NT2/D1 (cell line): ENCODE measurements around the gene KDM4F.

Experiments used
- DNase-seq: peaks from one replicate; pipeline ENCODE4 v3.0.0-alpha.2; 2011; ENCODE audit warnings: low read depth, low spot score
- H3K27me3 ChIP-seq: 2 replicates; pipeline ENCODE4 v1.6.0; 2011; ENCODE audit warnings: mild to moderate bottlenecking; ENCODE audit not compliant: insufficient read length, insufficient read depth
- H3K36me3 ChIP-seq: 2 replicates; pipeline ENCODE4 v1.6.1; 2011; ENCODE audit warnings: mild to moderate bottlenecking, low read length, mixed read lengths; ENCODE audit not compliant: insufficient read depth, insufficient read length
- H3K4me1 ChIP-seq: 2 replicates; pipeline ENCODE4 v1.5.1; 2011; ENCODE audit not compliant: insufficient read depth, insufficient read length
- H3K4me3 ChIP-seq: 2 replicates; pipeline ENCODE4 v1.5.1; 2011; ENCODE audit warnings: low read depth; ENCODE audit not compliant: insufficient read length
- H3K9ac ChIP-seq: 2 replicates; pipeline ENCODE4 v1.6.0; 2011; ENCODE audit warnings: low read depth; ENCODE audit not compliant: insufficient read length
- H3K9me3 ChIP-seq: 2 replicates; pipeline ENCODE4 v1.5.1; 2011; ENCODE audit warnings: mild to moderate bottlenecking, low read length; ENCODE audit not compliant: insufficient read depth
- SUZ12 ChIP-seq: IDR thresholded peaks from 2 replicates; pipeline ENCODE4 v1.6.1; 2011; ENCODE audit not compliant: insufficient read length, insufficient read depth; ENCODE audit errors: extremely low read depth
- YY1 ChIP-seq: IDR thresholded peaks from 2 replicates; pipeline ENCODE4 v1.6.1; 2011; ENCODE audit not compliant: insufficient read length, insufficient read depth
- ZNF274 ChIP-seq: IDR thresholded peaks from 2 replicates; pipeline ENCODE4 v1.6.1; 2011; ENCODE audit warnings: mild to moderate bottlenecking, low read depth, low read length

KDM4F gene

GRCh38 chr11:95076416-95076815 lies 27.2 kb downstream of the KDM4F start:
- TF ChIP-seq ZNF274 (no peak), YY1 (no peak), SUZ12 (no peak)
- Histone ChIP-seq H3K9me3 (no peaks in the 10 kb centered on the region), H3K4me3 (no peak overlapping the region), H3K9ac (no peak overlapping the region), H3K27me3 (no peaks in the 10 kb centered on the region), H3K4me1 (no peaks in the 10 kb centered on the region), H3K36me3 (no peaks in the 10 kb centered on the region)
- DNase-seq = no peak

GRCh38 chr11:95076981-95077380 lies 27.8 kb downstream of the KDM4F start:
- Histone ChIP-seq H3K4me1 (no peaks in the 10 kb centered on the region), H3K4me3 (no peak overlapping the region), H3K9ac (no peak overlapping the region), H3K36me3 (no peaks in the 10 kb centered on the region), H3K27me3 (no peaks in the 10 kb centered on the region), H3K9me3 (no peaks in the 10 kb centered on the region)
- DNase-seq = no peak
- TF ChIP-seq ZNF274 = no peak
- TF ChIP-seq YY1 = no peak

GRCh38 chr11:95078526-95078925 lies 29.3 kb downstream of the KDM4F start:
- H3K27me3 ChIP-seq = no peaks in the 10 kb centered on the region
- H3K9ac ChIP-seq = no peak overlapping the region
- TF ChIP-seq ZNF274 = no peak
- no peak for TF ChIP-seq SUZ12
- TF ChIP-seq YY1 = no peak
- H3K4me1 ChIP-seq = no peaks in the 10 kb centered on the region
- no peaks in the 10 kb centered on the region for H3K36me3 ChIP-seq
- DNase-seq = no peak
- H3K4me3 ChIP-seq = no peak overlapping the region
- no peaks in the 10 kb centered on the region for H3K9me3 ChIP-seq

GRCh38 chr11:95081010-95081409 lies 31.8 kb downstream of the KDM4F start:
- Histone ChIP-seq H3K27me3 (no peaks in the 10 kb centered on the region), H3K4me1 (no peaks in the 10 kb centered on the region), H3K36me3 (no peaks in the 10 kb centered on the region), H3K4me3 (no peak overlapping the region), H3K9ac (no peak overlapping the region), H3K9me3 (no peaks in the 10 kb centered on the region)
- no peak for DNase-seq
- TF ChIP-seq YY1 (no peak), ZNF274 (no peak), SUZ12 (no peak)

- Histone ChIP-seq H3K9ac (no peak overlapping the region), H3K36me3 (no peaks in the 10 kb centered on the region), H3K4me3 (no peak overlapping the region), H3K27me3 (no peaks in the 10 kb centered on the region), H3K4me1 (no peaks in the 10 kb centered on the region), H3K9me3 (no peaks in the 10 kb centered on the region)
- no peak for TF ChIP-seq YY1
- no peak for TF ChIP-seq SUZ12
- TF ChIP-seq ZNF274 = no peak
- DNase-seq = peak; percentile 30
Observed at GRCh38 chr11:95081412-95081811, 32.2 kb downstream of the KDM4F start.

GRCh38 chr11:95082576-95083001 lies 33.4 kb downstream of the KDM4F start:
- Histone ChIP-seq H3K27me3 (no peaks in the 10 kb centered on the region), H3K9me3 (no peaks in the 10 kb centered on the region), H3K4me1 (no peaks in the 10 kb centered on the region), H3K9ac (no peak overlapping the region), H3K4me3 (no peak overlapping the region), H3K36me3 (no peaks in the 10 kb centered on the region)
- DNase-seq = no peak
- TF ChIP-seq YY1 = no peak
- TF ChIP-seq ZNF274 = no peak
- no peak for TF ChIP-seq SUZ12

- DNase-seq = no peak
- Histone ChIP-seq H3K27me3 (peaks cover 14% of the 10 kb centered on the region), H3K9ac (no peak overlapping the region), H3K9me3 (no peaks in the 10 kb centered on the region), H3K4me3 (no peak overlapping the region), H3K36me3 (no peaks in the 10 kb centered on the region), H3K4me1 (no peaks in the 10 kb centered on the region)
- TF ChIP-seq YY1 (no peak), SUZ12 (no peak), ZNF274 (no peak)
Observed at GRCh38 chr11:95084509-95084908, 35.3 kb downstream of the KDM4F start.

GRCh38 chr11:95085117-95085816 lies 36.0 kb downstream of the KDM4F start:
- Histone ChIP-seq H3K27me3 (peaks cover 16% of the 10 kb centered on the region), H3K4me3 (no peak overlapping the region), H3K36me3 (no peaks in the 10 kb centered on the region), H3K9me3 (no peaks in the 10 kb centered on the region), H3K9ac (no peak overlapping the region), H3K4me1 (no peaks in the 10 kb centered on the region)
- no peak for TF ChIP-seq YY1
- DNase-seq = no peak
